Common myeloid progenitor, CD34-positive (primary cell): ENCODE measurements around the gene IGFN1.

Experiments used
- CTCF ChIA-PET: fragments of 350-600 bp; sonication (Branson Sonifier 250); formaldehyde crosslinking; loops from one replicate; lab custom pipeline; 2021; ENCODE audit warnings: antibody characterized with exemption; lab: Charles Lee
- POLR2A ChIA-PET: fragments of 350-600 bp; sonication (Branson Sonifier 250); formaldehyde crosslinking; loops from one replicate; lab custom pipeline; 2021; ENCODE audit warnings: antibody characterized with exemption; lab: Charles Lee
- DNase-seq, 3 donors: peaks; one replicate each; pipeline versions ENCODE4 v3.0.0 to v3.0.0-alpha.2; 2013
- H3K27ac ChIP-seq, 2 experiments: 1 replicate in 1 of 2; 2 replicates in 1 of 2; pipeline ENCODE4 v1.7.0; 2013; ENCODE audit warnings: inconsistent platforms in 2 of 2, low read length in 2 of 2, mild to moderate bottlenecking in 2 of 2, low read depth in 1 of 2, moderate library complexity in 1 of 2; ENCODE audit not compliant: severe bottlenecking in 2 of 2, insufficient read depth in 1 of 2, poor library complexity in 1 of 2
- H3K27me3 ChIP-seq, 5 experiments: replicated peaks in 2 of 5; 1 replicate in 3 of 5; 2 replicates in 2 of 5; pipeline versions ENCODE4 v1.6.1 to v1.7.0; 2013; ENCODE audit warnings: low read length in 4 of 5, mild to moderate bottlenecking in 2 of 5, moderate library complexity in 2 of 5, inconsistent platforms in 1 of 5; ENCODE audit not compliant: insufficient read depth in 5 of 5, control insufficient read depth in 4 of 5
- H3K36me3 ChIP-seq, 4 experiments: 1 replicate in 2 of 4; 2 replicates in 2 of 4; pipeline versions ENCODE4 v1.6.1 to v1.7.0; 2013; ENCODE audit warnings: low read length in 3 of 4, control low read depth in 1 of 4, mild to moderate bottlenecking in 1 of 4; ENCODE audit not compliant: control insufficient read depth in 4 of 4, insufficient read depth in 4 of 4
- H3K4me1 ChIP-seq, 4 experiments: 1 replicate in 3 of 4; 2 replicates in 1 of 4; pipeline versions ENCODE4 v1.6.1 to v1.7.1; 2013; ENCODE audit warnings: low read length in 3 of 4, mild to moderate bottlenecking in 3 of 4, control low read depth in 1 of 4, inconsistent platforms in 1 of 4, moderate library complexity in 1 of 4; ENCODE audit not compliant: control insufficient read depth in 4 of 4, insufficient read depth in 4 of 4; ENCODE audit errors: control extremely low read depth in 1 of 4
- H3K4me3 ChIP-seq, 7 experiments: 1 replicate in 4 of 7; 2 replicates in 3 of 7; pipeline versions ENCODE4 v1.5.1 to v1.7.0; 2013; ENCODE audit warnings: mild to moderate bottlenecking in 7 of 7, low read length in 6 of 7, moderate library complexity in 6 of 7, inconsistent platforms in 2 of 7, low read depth in 2 of 7, control low read depth in 1 of 7; ENCODE audit not compliant: insufficient read depth in 4 of 7, control insufficient read depth in 1 of 7; ENCODE audit errors: extremely low read depth in 1 of 7
- H3K9me3 ChIP-seq, 5 experiments: 1 replicate in 4 of 5; 2 replicates in 1 of 5; pipeline versions ENCODE4 v1.6.1 to v1.7.1; 2013; ENCODE audit warnings: low read length in 4 of 5, mild to moderate bottlenecking in 2 of 5, inconsistent platforms in 1 of 5, low read depth in 1 of 5, moderate library complexity in 1 of 5; ENCODE audit not compliant: control insufficient read depth in 4 of 5, insufficient read depth in 2 of 5; ENCODE audit errors: control extremely low read depth in 1 of 5
- WGBS: methylation state at CpG from one replicate; pipeline ENCODE4 v1.1.5; 2013; ENCODE audit not compliant: insufficient coverage; 5-methylcytosine and 5-hydroxymethylcytosine counted together

Gene IGFN1

GRCh38 chr1:201144701-201145100 is 45.9 kb upstream of the IGFN1 start:
- no peak for DNase-seq
- WGBS = 67% methylated on average over 3 of the region's 5 CpGs
- H3K4me1 ChIP-seq = no peaks in the 10 kb centered on the region
- no peaks in the 10 kb centered on the region for H3K27me3 ChIP-seq
- H3K4me3 ChIP-seq = no peak overlapping the region
- ChIA-PET POLR2A (no interaction called here), CTCF (no interaction called here)
- H3K9me3 ChIP-seq = no peaks in the 10 kb centered on the region
- H3K36me3 ChIP-seq = peaks cover 17 to 94% (median 80%) of the 10 kb centered on the region in 4 experiments
- H3K27ac ChIP-seq = no peak overlapping the region

- WGBS = 97% methylated on average over 3 of the region's 3 CpGs
- H3K9me3 ChIP-seq = no peaks in the 10 kb centered on the region
- H3K4me1 ChIP-seq = no peaks in the 10 kb centered on the region
- DNase-seq = no peak
- ChIA-PET POLR2A (no interaction called here), CTCF (interaction anchor here (0.5 kb wide), 1 partner anchor 21 kb away, joined by 4 read pairs; no protein-coding TSS in a partner anchor)
- H3K36me3 ChIP-seq = peaks cover 17 to 94% (median 80%) of the 10 kb centered on the region in 4 experiments
- H3K27ac ChIP-seq = no peak overlapping the region
- no peak overlapping the region for H3K4me3 ChIP-seq
- H3K27me3 ChIP-seq = no peaks in the 10 kb centered on the region
These were observed 45.5 kb upstream of the IGFN1 start for GRCh38 chr1:201145132-201145531.

GRCh38 chr1:201145816-201146215 is 44.8 kb upstream of the IGFN1 start:
- no peak overlapping the region for H3K27ac ChIP-seq
- H3K4me3 ChIP-seq = no peak overlapping the region
- DNase-seq = no peak
- H3K27me3 ChIP-seq = no peaks in the 10 kb centered on the region
- H3K4me1 ChIP-seq = no peaks in the 10 kb centered on the region
- peaks cover 17 to 94% (median 79%) of the 10 kb centered on the region in 4 experiments for H3K36me3 ChIP-seq
- CTCF ChIA-PET = interaction anchor here (0.5 to 2.1 kb wide), 4 partner anchors 8 to 30 kb away, joined by 3 to 6 read pairs (median 4); no protein-coding TSS in a partner anchor
- no peaks in the 10 kb centered on the region for H3K9me3 ChIP-seq
- 93% methylated on average over 6 of the region's 7 CpGs for WGBS
- POLR2A ChIA-PET = no interaction called here

DNA sequence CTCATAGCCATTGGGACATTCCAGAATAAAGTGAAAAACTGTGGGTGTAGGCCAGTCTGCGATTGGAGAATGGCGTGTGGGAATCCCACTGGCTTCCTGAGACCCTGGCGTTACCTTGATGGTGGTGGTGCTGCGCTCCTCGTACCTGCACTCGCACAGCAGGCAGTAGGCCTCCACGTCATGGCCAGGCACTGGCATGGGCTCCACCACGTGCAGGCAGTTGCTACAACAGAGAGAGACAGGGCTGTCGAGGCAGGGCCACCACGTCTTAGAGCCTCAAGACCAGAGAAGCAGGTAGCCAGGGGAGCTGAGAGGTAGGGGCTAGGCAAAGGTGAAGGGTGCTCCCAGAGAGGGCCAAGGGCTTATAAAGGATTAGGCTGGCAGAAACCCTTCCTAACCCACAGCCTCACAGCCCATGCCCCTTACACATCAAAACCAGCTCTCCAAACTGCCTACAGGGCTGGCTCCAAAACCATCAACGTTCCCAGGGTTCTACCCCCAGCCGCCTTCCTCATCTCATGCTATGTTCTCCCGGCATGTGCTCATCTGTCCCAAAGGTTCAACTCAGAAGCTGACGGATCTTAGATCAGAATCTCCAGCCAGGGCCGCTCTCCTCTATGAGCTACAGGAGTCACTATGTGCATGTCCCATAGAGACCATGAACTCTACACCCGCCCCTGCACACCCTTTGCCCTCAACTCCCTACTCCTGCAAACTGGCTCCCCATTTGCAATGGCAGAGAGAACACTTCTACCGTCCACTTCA is 43.8 kb upstream of the IGFN1 start:
- H3K36me3 ChIP-seq = peaks cover 16 to 92% (median 78%) of the 10 kb centered on the region in 4 experiments
- H3K27me3 ChIP-seq = no peaks in the 10 kb centered on the region
- DNase-seq = no peak
- H3K9me3 ChIP-seq = no peaks in the 10 kb centered on the region
- POLR2A ChIA-PET = no interaction called here
- CTCF ChIA-PET = interaction anchor here (1.2 to 13.0 kb wide), 5 partner anchors 9 to 29 kb away, joined by 3 to 89 read pairs (median 4); no protein-coding TSS in a partner anchor
- no peak overlapping the region for H3K4me3 ChIP-seq
- H3K27ac ChIP-seq = no peak overlapping the region
- H3K4me1 ChIP-seq = no peaks in the 10 kb centered on the region
- WGBS = 97% methylated on average over 16 of the region's 17 CpGs

DNA sequence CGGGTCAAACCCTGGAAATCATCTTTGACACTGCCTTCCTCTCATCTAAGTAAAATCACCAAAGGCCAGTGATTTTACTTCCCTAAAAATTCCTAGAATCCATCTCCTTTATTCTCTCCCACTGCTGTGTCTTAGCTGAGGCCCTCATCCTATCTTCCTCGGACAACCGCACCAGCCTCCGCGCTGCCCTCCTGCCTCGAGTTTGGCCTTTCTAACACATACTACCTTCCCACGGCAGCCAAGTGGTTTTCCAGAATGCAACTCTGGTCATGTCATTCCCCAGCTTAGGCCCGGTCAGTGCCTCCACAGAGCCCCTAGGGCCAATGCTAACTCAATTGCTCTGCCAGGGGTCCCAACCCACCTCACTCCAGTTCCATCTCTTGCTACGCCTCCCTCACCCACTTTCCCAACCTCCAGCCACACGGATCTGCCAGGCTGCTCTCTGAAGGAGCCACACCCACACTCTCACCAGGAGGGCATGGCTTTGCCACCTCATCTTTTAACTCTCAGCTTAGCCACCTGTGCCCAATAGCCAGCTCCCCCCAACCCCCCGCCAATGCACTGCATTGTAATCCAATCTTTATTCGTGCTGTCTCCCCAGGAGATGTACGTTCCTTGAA is 43.1 kb upstream of the IGFN1 start:
- Histone ChIP-seq H3K27me3 (no peaks in the 10 kb centered on the region), H3K27ac (no peak overlapping the region), H3K9me3 (no peaks in the 10 kb centered on the region), H3K36me3 (peaks cover 15 to 87% (median 77%) of the 10 kb centered on the region in 4 experiments), H3K4me1 (no peaks in the 10 kb centered on the region), H3K4me3 (no peak overlapping the region)
- WGBS = 94% methylated on average over 11 of the region's 13 CpGs
- DNase-seq = no peak
- POLR2A ChIA-PET = no interaction called here
- CTCF ChIA-PET = interaction anchor here (2.1 to 13.0 kb wide), 3 partner anchors 9 to 28 kb away, joined by 4 to 89 read pairs (median 6); no protein-coding TSS in a partner anchor

DNA sequence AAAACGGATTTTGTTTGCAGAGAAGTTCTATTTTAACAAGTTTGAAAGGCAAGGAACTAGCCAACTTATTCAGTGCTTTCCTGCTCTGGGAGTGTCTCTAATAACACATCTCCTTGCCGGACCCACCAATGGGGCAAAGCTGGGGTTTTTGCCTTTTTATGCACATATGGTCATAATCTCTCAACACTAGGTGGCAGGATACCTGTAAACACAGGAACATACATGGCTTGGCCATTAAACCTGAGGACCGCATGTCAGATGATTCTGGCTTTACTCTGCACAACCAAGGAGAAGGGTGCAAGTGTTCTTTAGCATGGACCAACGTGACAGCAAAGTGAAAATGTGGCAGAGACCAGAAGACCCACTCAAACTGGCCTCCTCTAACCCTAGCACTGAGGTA is 41.2 kb upstream of the IGFN1 start:
- H3K4me1 ChIP-seq = peaks cover 0 to 12% (median 7%) of the 10 kb centered on the region in 4 experiments
- 91% methylated on average over 4 of the region's 4 CpGs for WGBS
- H3K27me3 ChIP-seq = no peaks in the 10 kb centered on the region
- H3K4me3 ChIP-seq = no peak overlapping the region
- no peaks in the 10 kb centered on the region for H3K9me3 ChIP-seq
- POLR2A ChIA-PET = no interaction called here
- peak; percentile 52 to 63 (median 63) for DNase-seq
- no peak overlapping the region for H3K27ac ChIP-seq
- CTCF ChIA-PET = interaction anchor here (1.3 to 13.0 kb wide), 7 partner anchors 10 to 73 kb away, joined by 3 to 89 read pairs (median 8); partner anchors contain the start of gene IGFN1
- H3K36me3 ChIP-seq = peaks cover 11 to 68% (median 61%) of the 10 kb centered on the region in 4 experiments
